ENCODE measurements around the gene HS3ST3A1. TPM values are rescaled to one million over a fixed set of nuclear protein-coding genes. Genes with fewer than 3 reads are reported as not detected.

HS3ST3A1 gene
- total and polyA plus RNA-seq, 2 of the 4 experiments (the other 2 are of a cell fraction), result 8.8 to 9.0 TPM

- ChIA-PET POLR2A (ENCODE audit: unreplicated experiment) (no interaction called here), CTCF (no interaction called here)
- Histone ChIP-seq H2BK120ac (ENCODE audit: low read depth, low read length) (no peak overlapping the region), H4K20me1 (ENCODE audit: insufficient read depth, low read length) (no peaks in the 10 kb centered on the region), H3K18ac (ENCODE audit: low read depth, low read length) (no peak overlapping the region), H3K56ac (ENCODE audit: extremely low read depth, insufficient read depth, low read length) (no peak overlapping the region), H3K9me3 (ENCODE audit: control insufficient read depth, insufficient read depth, low read length) (peaks cover 10% of the 10 kb centered on the region), H2BK20ac (ENCODE audit: low read depth, low read length) (no peak overlapping the region), H3K4me3 (ENCODE audit: insufficient read depth, low read depth, low read length) (no peak overlapping the region), H3K36me3 (ENCODE audit: control insufficient read depth, insufficient read depth, low read length) (no peaks in the 10 kb centered on the region), H3K23ac (ENCODE audit: low read depth, low read length) (no peak overlapping the region), H3K4me1 (ENCODE audit: control insufficient read depth, insufficient read depth, low read length) (peaks cover 6% of the 10 kb centered on the region), H3K4ac (ENCODE audit: low read depth, low read length) (no peak overlapping the region), H3K27me3 (ENCODE audit: control insufficient read depth, insufficient read depth, low read length) (no peaks in the 10 kb centered on the region), H3K27ac (ENCODE audit: insufficient read depth, low read length) (no peak overlapping the region), H3K9me1 (ENCODE audit: insufficient read depth, low read length) (no peaks in the 10 kb centered on the region), H2BK15ac (ENCODE audit: low read depth, low read length) (no peak overlapping the region), H4K8ac (ENCODE audit: low read depth in 2 of 2, low read length in 2 of 2) (no peak overlapping the region), H3K79me1 (ENCODE audit: low read depth in 1 of 2, low read length in 2 of 2) (no peaks in the 10 kb centered on the region), H2AK5ac (ENCODE audit: low read depth, low read length) (no peak overlapping the region), H2BK5ac (ENCODE audit: low read depth, low read length, poor library complexity, severe bottlenecking) (no peak overlapping the region), H4K5ac (ENCODE audit: low read depth, low read length) (no peak overlapping the region), H3K14ac (replicated peaks; ENCODE audit: low read depth, low read length) (no peak overlapping the region), H4K91ac (ENCODE audit: insufficient read depth, low read depth, low read length) (no peak overlapping the region), H3K4me2 (ENCODE audit: low read depth, low read length) (no peak overlapping the region), H3K9ac (ENCODE audit: low read depth, low read length) (no peak overlapping the region), H2AFZ (replicated peaks; ENCODE audit: low read length, poor library complexity) (no peak overlapping the region), H2AK9ac (replicated peaks; ENCODE audit: low read depth, low read length, poor library complexity) (no peak overlapping the region)
- in situ Hi-C loops (cut with MboI; ENCODE audit: low sequenced_read_pairs), result no loop called here
- intact Hi-C loops (cut with micrococcal nuclease), result no loop called here
- dilution Hi-C loops (cut with HindIII; ENCODE audit: low sequenced_read_pairs, unreplicated experiment), result no loop called here
- DNase-seq (no peak), ATAC-seq (ENCODE audit: low read depth) (no peak)
- BruUV-seq (replicated peaks), result no TSS peak
- TF ChIP-seq RFX5 (IDR thresholded peaks at IDR 0.05; ENCODE audit: low read depth, low read length) (no peak), MAFK (IDR thresholded peaks at IDR 0.05; ENCODE audit: low read depth, low read length) (no peak), FOS (IDR thresholded peaks at IDR 0.05; ENCODE audit: low read depth, low read length) (no peak), RAD21 (IDR thresholded peaks at IDR 0.05; ENCODE audit: low read length) (no peak)
These were observed 120.9 kb downstream of the HS3ST3A1 start for GRCh38 chr17:13480877-13481276.
